Measurements from ENCODE around the gene MISP.

DNA sequence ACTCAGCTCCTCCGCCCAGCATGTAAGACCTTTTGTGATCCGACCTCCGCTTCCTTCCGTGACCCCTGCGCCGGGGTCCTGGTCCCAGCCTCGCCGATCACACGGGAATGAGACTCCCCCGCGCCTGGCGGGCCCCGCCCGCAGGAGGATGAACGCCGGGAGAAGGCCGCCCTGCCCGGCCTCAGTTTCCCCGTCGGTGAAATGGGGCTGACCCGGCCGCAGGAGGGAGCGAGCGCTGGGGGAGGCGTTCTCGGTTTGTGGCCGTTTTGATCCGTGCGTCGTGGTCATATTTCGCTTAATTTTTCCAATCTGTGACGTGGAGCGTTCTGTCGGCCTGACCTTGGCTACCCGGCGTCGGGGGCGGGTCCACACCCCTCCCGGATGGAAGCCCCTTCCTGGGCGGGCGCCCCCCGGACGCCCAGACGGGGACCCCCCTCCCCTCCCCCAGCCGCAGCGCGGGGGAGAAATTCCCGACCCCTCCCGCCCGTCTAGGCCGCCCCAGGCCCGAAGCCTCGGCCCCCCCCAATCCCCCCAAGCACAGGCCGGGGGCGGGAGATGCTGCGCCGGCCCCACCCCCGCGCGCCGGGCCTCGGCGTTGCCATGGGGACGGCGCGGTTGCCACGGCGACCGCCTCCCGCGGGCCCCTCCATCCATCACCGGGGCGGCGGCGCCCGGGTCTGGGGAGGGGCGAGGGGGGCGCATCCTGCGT lies 31.1 kb upstream of the MISP start:
- TF ChIP-seq, protein P1, sequence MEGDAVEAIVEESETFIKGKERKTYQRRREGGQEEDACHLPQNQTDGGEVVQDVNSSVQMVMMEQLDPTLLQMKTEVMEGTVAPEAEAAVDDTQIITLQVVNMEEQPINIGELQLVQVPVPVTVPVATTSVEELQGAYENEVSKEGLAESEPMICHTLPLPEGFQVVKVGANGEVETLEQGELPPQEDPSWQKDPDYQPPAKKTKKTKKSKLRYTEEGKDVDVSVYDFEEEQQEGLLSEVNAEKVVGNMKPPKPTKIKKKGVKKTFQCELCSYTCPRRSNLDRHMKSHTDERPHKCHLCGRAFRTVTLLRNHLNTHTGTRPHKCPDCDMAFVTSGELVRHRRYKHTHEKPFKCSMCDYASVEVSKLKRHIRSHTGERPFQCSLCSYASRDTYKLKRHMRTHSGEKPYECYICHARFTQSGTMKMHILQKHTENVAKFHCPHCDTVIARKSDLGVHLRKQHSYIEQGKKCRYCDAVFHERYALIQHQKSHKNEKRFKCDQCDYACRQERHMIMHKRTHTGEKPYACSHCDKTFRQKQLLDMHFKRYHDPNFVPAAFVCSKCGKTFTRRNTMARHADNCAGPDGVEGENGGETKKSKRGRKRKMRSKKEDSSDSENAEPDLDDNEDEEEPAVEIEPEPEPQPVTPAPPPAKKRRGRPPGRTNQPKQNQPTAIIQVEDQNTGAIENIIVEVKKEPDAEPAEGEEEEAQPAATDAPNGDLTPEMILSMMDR (IDR thresholded peaks at IDR 0.05) = no peak
- TF ChIP-seq POLR2AphosphoS5 (IDR thresholded peaks at IDR 0.05; ENCODE audit: low read depth, low read length) (no peak), FOXM1 (IDR thresholded peaks at IDR 0.05; ENCODE audit: low read depth) (no peak), TEAD4 (IDR thresholded peaks at IDR 0.05; ENCODE audit: borderline replicate concordance, insufficient read depth) (no peak), CHD2 (IDR thresholded peaks at IDR 0.05; ENCODE audit: low read length, partially characterized antibody) (no peak), YY1 (IDR thresholded peaks at IDR 0.05; ENCODE audit: low read depth) (no peak), PBX3 (IDR thresholded peaks at IDR 0.05) (no peak), EZH2phosphoT487 (IDR thresholded peaks at IDR 0.05; ENCODE audit: borderline replicate concordance, low read depth) (no peak), NFIC (IDR thresholded peaks at IDR 0.05; ENCODE audit: borderline replicate concordance) (no peak)
- TF ChIP-seq, protein P2, sequence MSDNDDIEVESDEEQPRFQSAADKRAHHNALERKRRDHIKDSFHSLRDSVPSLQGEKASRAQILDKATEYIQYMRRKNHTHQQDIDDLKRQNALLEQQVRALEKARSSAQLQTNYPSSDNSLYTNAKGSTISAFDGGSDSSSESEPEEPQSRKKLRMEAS (IDR thresholded peaks at IDR 0.05; ENCODE audit: low read depth) = no peak
- TF ChIP-seq, protein P3, sequence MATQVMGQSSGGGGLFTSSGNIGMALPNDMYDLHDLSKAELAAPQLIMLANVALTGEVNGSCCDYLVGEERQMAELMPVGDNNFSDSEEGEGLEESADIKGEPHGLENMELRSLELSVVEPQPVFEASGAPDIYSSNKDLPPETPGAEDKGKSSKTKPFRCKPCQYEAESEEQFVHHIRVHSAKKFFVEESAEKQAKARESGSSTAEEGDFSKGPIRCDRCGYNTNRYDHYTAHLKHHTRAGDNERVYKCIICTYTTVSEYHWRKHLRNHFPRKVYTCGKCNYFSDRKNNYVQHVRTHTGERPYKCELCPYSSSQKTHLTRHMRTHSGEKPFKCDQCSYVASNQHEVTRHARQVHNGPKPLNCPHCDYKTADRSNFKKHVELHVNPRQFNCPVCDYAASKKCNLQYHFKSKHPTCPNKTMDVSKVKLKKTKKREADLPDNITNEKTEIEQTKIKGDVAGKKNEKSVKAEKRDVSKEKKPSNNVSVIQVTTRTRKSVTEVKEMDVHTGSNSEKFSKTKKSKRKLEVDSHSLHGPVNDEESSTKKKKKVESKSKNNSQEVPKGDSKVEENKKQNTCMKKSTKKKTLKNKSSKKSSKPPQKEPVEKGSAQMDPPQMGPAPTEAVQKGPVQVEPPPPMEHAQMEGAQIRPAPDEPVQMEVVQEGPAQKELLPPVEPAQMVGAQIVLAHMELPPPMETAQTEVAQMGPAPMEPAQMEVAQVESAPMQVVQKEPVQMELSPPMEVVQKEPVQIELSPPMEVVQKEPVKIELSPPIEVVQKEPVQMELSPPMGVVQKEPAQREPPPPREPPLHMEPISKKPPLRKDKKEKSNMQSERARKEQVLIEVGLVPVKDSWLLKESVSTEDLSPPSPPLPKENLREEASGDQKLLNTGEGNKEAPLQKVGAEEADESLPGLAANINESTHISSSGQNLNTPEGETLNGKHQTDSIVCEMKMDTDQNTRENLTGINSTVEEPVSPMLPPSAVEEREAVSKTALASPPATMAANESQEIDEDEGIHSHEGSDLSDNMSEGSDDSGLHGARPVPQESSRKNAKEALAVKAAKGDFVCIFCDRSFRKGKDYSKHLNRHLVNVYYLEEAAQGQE (IDR thresholded peaks at IDR 0.05; ENCODE audit: low read depth, low read length) = no peak

Measured in SK-N-SH (cell line).